BE2C (cell line): ENCODE results near the gene FES.
"Not testable (repeated sequence)": the region's sequence is repeated elsewhere in the genome, so short reads cannot be mapped to it uniquely, and the experiment has no call there.

ENCODE experiments used
- DNase-seq: peaks from one replicate; pipeline ENCODE4 v3.0.0-alpha.2; 2020
- H3K27me3 ChIP-seq: fragments of 250-450 bp; sonication (Bioruptor Pico); 2 replicates; pipeline ENCODE4 v1.5.1; 2020; ENCODE audit warnings: mild to moderate bottlenecking
- H3K36me3 ChIP-seq: fragments of 250-450 bp; sonication (Bioruptor Pico); 2 replicates; pipeline ENCODE4 v1.5.1; 2020; ENCODE audit warnings: mild to moderate bottlenecking
- H3K4me1 ChIP-seq: fragments of 250-450 bp; sonication (Bioruptor Pico); 2 replicates; pipeline ENCODE4 v1.5.1; 2020
- H3K4me3 ChIP-seq: 2 replicates; pipeline ENCODE4 v1.5.1; 2011; ENCODE audit warnings: low read depth, low read length
- H3K9me3 ChIP-seq: fragments of 250-450 bp; sonication (Bioruptor Pico); 2 replicates; pipeline ENCODE4 v1.5.1; 2020
- TF ChIP-seq, protein P1 (sequence below): IDR thresholded peaks from 2 replicates; pipeline ENCODE4 v1.5.1; 2012; ENCODE audit warnings: mild to moderate bottlenecking, low read depth, low read length

FES gene

DNA sequence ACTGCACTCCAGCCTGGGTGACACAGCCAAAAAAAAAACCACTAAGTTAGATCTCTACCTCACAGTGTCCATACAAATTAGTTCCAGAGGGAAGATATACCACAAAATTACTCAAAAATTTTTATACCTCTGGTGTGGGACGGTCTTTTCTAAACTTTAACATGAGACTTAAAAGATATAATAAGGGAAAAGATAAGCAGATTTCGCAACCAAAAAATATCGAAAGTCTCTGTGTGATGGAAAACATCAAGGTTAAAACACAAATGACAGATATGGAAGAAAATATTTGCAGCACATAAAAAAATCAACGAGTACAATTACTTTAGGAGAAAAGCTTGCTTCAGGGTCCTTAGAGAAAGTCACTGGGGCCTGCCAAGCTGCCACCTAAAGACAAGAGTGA lies 37.6 kb downstream of the FES start:
- Histone ChIP-seq H3K36me3 (no peaks in the 10 kb centered on the region; the same call in none of the 2 replicates), H3K4me1 (no peaks in the 10 kb centered on the region), H3K27me3 (no peaks in the 10 kb centered on the region), H3K4me3 (no peak overlapping the region), H3K9me3 (no peaks in the 10 kb centered on the region)
- TF ChIP-seq, protein P1, sequence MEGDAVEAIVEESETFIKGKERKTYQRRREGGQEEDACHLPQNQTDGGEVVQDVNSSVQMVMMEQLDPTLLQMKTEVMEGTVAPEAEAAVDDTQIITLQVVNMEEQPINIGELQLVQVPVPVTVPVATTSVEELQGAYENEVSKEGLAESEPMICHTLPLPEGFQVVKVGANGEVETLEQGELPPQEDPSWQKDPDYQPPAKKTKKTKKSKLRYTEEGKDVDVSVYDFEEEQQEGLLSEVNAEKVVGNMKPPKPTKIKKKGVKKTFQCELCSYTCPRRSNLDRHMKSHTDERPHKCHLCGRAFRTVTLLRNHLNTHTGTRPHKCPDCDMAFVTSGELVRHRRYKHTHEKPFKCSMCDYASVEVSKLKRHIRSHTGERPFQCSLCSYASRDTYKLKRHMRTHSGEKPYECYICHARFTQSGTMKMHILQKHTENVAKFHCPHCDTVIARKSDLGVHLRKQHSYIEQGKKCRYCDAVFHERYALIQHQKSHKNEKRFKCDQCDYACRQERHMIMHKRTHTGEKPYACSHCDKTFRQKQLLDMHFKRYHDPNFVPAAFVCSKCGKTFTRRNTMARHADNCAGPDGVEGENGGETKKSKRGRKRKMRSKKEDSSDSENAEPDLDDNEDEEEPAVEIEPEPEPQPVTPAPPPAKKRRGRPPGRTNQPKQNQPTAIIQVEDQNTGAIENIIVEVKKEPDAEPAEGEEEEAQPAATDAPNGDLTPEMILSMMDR = no peak
- no peak for DNase-seq

DNA sequence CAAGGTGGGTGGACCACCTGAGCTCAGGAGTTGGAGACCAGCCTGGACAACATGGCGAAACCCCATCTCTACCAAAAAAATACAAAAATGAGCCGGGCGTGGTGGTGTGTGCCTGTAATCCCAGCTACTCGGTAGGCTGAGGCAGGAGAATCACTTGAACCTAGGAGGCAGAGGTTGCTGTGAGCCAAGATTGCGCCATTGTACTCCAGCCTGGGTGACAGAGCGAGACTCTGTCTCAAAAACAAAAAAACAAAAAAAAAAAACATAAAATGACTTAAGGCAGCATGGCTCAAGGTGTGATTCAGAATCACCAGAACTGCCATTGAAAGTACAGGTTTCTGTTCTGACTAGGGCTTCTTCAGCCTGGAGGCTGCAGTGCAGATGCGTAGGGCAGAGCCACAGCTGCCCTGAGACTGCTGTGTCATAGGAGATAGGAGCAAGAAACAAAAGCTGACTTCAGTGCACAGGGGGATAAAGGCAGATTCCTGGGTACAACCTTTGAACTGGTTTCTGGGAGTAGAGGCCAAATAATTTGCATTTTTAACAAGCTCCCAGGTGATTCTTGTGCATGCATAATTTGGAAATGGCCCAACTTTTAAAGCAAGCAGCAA lies 38.5 kb downstream of the FES start:
- not testable (repeated sequence) for H3K4me1 ChIP-seq, DNase-seq, H3K4me3 ChIP-seq, H3K36me3 ChIP-seq, H3K9me3 ChIP-seq, H3K27me3 ChIP-seq

DNA sequence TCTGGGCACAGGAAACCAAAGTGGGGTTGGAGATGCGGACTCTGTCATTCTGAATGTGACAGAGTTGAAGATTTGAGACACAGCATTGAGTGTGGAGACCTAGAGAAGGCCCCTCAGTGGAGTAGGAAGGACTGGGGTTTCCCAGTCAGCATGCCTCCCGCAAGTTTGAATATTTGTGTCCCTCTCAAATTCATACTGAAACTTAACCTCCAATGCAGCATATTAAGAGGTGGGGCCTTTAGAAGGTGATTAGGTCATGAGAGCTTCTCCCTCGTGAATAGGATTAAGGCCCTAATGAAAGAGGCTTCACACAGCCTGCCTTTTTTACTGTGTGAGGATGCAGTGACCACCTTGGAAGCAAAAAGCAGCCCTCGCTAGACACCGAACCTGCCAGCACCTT lies 40.1 kb downstream of the FES start:
- no peaks in the 10 kb centered on the region for H3K27me3 ChIP-seq
- DNase-seq = no peak
- no peak overlapping the region for H3K4me3 ChIP-seq
- H3K4me1 ChIP-seq = no peaks in the 10 kb centered on the region
- no peaks in the 10 kb centered on the region for H3K9me3 ChIP-seq
- H3K36me3 ChIP-seq = no peaks in the 10 kb centered on the region; the same call in 1 of the 2 replicates
- TF ChIP-seq, protein P1 = no peak

DNA sequence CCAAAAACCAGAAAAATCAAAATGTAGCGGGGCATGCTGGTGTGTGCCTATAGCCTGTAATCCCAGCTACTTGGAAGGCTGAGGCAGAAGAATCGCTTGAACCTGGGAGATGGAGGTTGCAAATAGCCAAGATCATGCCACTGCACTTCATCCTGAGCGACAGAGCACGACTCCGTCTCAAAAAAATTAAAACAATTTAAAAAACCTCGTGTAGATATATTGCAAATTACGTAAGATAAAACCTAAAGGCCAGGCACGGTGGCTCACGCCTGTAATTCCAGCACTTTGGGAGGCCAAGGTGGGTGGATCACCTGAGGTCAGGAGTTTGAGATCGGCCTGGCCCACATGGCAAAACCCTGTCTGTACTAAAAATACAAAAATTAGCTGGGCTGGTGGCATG lies 42.5 kb downstream of the FES start:
- H3K4me3 ChIP-seq, H3K36me3 ChIP-seq, H3K27me3 ChIP-seq, DNase-seq, H3K9me3 ChIP-seq, H3K4me1 ChIP-seq: not testable (repeated sequence)

DNA sequence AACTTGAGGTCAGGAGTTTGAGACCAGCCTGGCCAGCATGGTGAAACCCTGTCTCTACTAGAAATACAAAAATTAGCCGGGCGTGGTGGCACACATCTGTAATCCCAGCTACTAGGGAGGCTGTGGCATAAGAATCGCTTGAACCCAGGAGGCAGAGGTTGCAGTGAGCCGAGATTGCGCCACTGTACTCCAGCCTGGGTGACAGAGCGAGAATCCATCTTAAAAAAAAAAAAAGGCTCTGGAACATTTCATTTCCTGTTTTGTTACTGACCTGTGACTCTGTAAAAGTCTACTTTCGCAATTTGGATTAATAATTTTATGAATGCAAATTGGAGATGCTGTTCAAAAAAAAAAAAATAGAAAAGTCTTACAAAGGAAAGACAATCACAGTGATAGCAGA lies 43.8 kb downstream of the FES start:
- not testable (repeated sequence) for H3K27me3 ChIP-seq, H3K36me3 ChIP-seq, H3K4me3 ChIP-seq, H3K9me3 ChIP-seq, DNase-seq, H3K4me1 ChIP-seq

DNA sequence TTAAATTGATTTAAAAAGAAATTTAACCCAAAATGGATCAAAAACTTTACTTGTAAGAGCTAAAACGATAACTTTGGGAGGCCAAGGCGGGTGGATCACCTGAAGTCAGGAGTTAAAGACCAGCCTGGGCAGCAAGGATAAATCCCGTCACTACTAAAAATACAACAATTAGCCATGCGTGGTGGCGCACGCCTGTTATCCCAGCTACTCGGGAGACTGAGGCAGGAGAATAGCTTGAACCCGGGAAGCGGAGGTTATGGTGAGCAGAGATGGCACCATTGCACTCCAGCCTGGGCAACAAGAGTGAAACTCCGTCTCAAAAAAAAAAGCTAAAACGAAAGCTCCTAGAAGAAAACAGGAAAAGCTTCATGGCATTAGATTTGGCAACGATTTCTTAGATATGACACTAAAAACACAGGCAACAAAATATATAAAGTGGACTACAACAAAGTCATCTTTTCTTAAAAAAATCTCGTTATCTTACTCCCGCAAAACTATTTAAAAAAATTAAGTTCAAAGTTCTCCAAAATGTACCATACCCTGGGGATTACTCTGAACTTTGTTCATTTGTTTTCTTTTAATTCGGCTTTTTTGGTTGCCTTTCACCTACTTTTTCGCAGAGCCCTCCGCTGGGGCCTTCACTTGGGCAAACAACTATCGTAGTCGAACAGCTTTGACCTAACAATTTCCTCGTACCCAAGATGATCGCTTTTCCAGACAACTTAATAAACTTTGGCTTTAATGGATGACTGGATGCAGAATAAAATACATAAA lies 45.1 kb downstream of the FES start:
- DNase-seq = no peak
- Histone ChIP-seq H3K4me3 (peak overlapping the region; percentile 79), H3K27me3 (no peaks in the 10 kb centered on the region), H3K9me3 (no peaks in the 10 kb centered on the region), H3K36me3 (no peaks in the 10 kb centered on the region), H3K4me1 (0 out of 2 replicates have a peak, but pooled peaks cover 3% of the 10 kb centered on the region)
- TF ChIP-seq, protein P1 = no peak

DNA sequence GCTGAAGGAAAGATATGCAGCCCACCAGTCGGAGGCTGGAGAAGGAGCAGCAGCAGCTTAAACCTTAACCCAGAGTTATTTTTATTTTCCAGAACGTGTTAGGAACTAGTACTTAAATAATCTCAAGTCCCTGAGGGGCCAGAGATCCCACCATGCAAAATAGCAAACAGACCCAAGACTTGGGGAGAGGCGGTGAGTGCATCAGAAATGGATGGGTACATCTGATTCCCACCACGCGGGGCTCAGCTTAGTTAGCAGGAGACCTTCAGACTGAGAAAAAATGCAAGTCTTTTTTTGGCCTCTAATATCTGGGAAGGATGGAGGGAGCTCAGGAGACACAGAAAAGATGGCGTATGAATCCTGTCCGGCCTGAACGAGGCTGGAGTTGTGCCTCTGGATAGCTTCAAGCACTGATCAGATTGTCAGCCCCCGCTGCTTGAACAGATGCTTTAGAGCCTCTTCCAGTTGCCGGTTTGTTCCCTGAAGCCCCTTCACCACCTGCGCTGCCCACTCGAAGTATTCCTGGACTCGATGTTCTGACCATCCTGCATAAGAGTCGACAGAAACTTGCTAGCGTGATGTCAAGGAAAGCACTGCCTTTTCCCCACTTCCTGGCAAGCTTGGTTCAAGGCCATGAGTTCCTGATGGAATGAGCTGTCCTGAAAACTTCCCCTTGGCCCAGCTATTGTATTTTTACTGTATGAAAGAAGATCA lies 46.7 kb downstream of the FES start:
- Histone ChIP-seq H3K4me3 (peak overlapping the region; percentile 95), H3K27me3 (no peaks in the 10 kb centered on the region), H3K36me3 (no peaks in the 10 kb centered on the region), H3K4me1 (0 out of 2 replicates have a peak, but pooled peaks cover 3% of the 10 kb centered on the region), H3K9me3 (no peaks in the 10 kb centered on the region)
- no peak for DNase-seq
- TF ChIP-seq, protein P1 = no peak
